SH-SY5Y (cell line): ENCODE data around the gene LTBP1.

Experiments
- GATA2 ChIP-seq: IDR thresholded peaks from 2 replicates; pipeline ENCODE4 v1.6.1; 2011; ENCODE audit warnings: mild to moderate bottlenecking, low read depth, low read length
- GATA3 ChIP-seq: IDR thresholded peaks from 2 replicates; pipeline ENCODE4 v1.6.1; 2011; ENCODE audit warnings: low read depth, mild to moderate bottlenecking, low read length, moderate library complexity

DNA sequence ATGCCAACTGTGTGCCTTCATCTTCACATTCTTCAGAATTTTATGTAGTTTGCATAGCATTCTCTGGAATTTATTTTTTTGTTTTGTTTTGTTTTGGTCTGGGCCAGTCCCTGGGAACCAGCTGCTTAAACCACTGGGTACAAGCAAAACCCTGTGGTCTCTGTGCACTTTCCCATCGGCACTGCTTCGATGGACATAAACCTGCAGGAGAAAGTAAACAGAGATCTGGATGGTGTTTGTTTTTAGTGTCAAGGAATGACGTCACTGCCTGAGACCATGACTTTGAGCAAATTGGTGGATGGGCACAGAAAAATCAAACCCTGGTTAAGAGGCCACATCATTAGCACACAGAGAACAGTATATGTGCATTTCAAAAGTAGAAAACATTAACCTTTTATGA is 465.0 kb downstream of the LTBP1 start:
- no peak for TF ChIP-seq GATA3
- TF ChIP-seq GATA2, result no peak
